ENCODE measurements around the gene ANAPC2. TPM values are rescaled to one million over a fixed set of nuclear protein-coding genes. Genes with fewer than 3 reads are reported as not detected.
A peak's percentile ranks its signal among the peaks of the same experiment; 100 is the strongest.

The ANAPC2 gene, protein sequence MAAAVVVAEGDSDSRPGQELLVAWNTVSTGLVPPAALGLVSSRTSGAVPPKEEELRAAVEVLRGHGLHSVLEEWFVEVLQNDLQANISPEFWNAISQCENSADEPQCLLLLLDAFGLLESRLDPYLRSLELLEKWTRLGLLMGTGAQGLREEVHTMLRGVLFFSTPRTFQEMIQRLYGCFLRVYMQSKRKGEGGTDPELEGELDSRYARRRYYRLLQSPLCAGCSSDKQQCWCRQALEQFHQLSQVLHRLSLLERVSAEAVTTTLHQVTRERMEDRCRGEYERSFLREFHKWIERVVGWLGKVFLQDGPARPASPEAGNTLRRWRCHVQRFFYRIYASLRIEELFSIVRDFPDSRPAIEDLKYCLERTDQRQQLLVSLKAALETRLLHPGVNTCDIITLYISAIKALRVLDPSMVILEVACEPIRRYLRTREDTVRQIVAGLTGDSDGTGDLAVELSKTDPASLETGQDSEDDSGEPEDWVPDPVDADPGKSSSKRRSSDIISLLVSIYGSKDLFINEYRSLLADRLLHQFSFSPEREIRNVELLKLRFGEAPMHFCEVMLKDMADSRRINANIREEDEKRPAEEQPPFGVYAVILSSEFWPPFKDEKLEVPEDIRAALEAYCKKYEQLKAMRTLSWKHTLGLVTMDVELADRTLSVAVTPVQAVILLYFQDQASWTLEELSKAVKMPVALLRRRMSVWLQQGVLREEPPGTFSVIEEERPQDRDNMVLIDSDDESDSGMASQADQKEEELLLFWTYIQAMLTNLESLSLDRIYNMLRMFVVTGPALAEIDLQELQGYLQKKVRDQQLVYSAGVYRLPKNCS
- polyA plus RNA-seq, result 47.0 TPM
- long read RNA-seq, donor 1, partial matches to known transcripts, result 27 of 36 reads
- long read RNA-seq, donor 1, other reads (novel, unspliced or antisense), result 5 of 36 reads
- long read RNA-seq, donor 2, transcript ANAPC2-201 (13 exons, 2,632 nt), result major isoform, 5 of 27 reads
- long read RNA-seq, donor 2, partial matches to known transcripts, result 9 of 27 reads
- long read RNA-seq, donor 2, other reads (novel, unspliced or antisense), result 9 of 27 reads
- long read RNA-seq, donor 3, result 0 reads
- long read RNA-seq, donor 4, partial matches to known transcripts, result 0 of 2 reads
- long read RNA-seq, donor 4, other reads (novel, unspliced or antisense), result 0 of 2 reads
- long read RNA-seq, donor 5, transcript ANAPC2-201 (13 exons, 2,632 nt), result major isoform, 7 of 8 reads
- long read RNA-seq, donor 5, partial matches to known transcripts, result 0 of 8 reads
- long read RNA-seq, donor 5, other reads (novel, unspliced or antisense), result 0 of 8 reads
- long read RNA-seq, donor 6, transcript ANAPC2-201 (13 exons, 2,632 nt), result major isoform, 5 of 311 reads
- long read RNA-seq, donor 6, partial matches to known transcripts, result 303 of 311 reads
- long read RNA-seq, donor 6, other reads (novel, unspliced or antisense), result 0 of 311 reads
- long read RNA-seq, donor 7, partial matches to known transcripts, result 86 of 89 reads
- long read RNA-seq, donor 7, other reads (novel, unspliced or antisense), result 0 of 89 reads
- long read RNA-seq, donor 8, partial matches to known transcripts, result 0 of 7 reads
- long read RNA-seq, donor 8, other reads (novel, unspliced or antisense), result 0 of 7 reads
- long read RNA-seq, donor 9, partial matches to known transcripts, result 0 of 2 reads
- long read RNA-seq, donor 9, other reads (novel, unspliced or antisense), result 0 of 2 reads
- long read RNA-seq, donor 10, partial matches to known transcripts, result 0 of 5 reads
- long read RNA-seq, donor 10, other reads (novel, unspliced or antisense), result 0 of 5 reads
- long read RNA-seq, donor 11, partial matches to known transcripts, result 0 of 49 reads
- long read RNA-seq, donor 11, other reads (novel, unspliced or antisense), result 44 of 49 reads

DNA sequence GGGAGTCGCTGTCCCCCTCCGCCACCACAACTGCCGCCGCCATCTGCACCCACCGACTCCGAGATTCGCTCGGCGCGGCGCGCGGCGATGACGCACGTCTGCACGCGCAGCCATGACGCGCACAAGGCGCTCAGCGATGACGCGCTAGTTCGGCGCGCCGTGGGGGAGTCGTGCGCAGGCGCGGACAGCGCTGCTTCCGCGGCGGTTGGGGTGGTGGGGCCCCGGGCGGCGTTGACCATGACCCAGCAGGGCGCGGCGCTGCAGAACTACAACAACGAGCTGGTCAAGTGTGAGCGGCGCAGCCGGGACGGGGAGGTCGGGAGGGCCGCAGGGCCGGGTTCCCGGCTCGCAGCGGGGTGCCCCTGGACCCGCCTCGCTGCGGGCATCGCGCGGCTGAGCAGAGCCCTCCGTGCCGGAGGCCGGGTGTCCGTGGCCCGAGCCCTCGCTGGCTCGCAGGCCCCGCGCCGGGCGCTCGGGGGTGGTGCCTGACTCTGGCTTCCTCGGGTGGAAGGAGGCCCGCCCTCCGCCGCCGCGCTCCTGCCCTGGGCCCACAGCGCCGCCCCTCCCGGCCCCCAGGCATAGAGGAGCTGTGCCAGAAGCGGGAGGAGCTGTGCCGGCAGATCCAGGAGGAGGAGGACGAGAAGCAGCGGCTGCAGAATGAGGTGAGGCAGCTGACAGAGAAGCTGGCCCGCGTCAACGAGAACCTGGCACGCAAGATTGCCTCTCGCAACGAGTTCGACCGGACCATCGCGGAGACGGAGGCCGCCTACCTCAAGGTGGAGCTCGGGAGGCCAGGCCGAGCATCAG is at the start of gene ANAPC2, which contains the start of gene SSNA1:
Gene ANAPC2 (minus strand): TSS at position 71 of the 807 bp plus-strand sequence. CDS start 28 bp downstream, at position 43.
Gene SSNA1 (plus strand): TSS at position 187 of the 807 bp plus-strand sequence. CDS start 51 bp downstream, at position 238.
- Histone ChIP-seq H3K4me1 (ENCODE audit: control insufficient read depth, insufficient read depth, low read length) (peaks cover 38% of the 10 kb centered on the region), H3K4me3 (ENCODE audit: low read length) (peak within 1 kb of the TSS; percentile 100), H3K27ac (ENCODE audit: low read length) (peak within 1 kb of the TSS; percentile 82), H3K27me3 (ENCODE audit: control insufficient read depth, insufficient read depth, low read length) (no peaks in the 10 kb centered on the region), H3K36me3 (ENCODE audit: control insufficient read depth, insufficient read depth, low read length) (peaks cover 71% of the 10 kb centered on the region), H3K9me3 (ENCODE audit: control insufficient read depth, low read depth, low read length) (no peaks in the 10 kb centered on the region)
- peak; percentile 96 to 98 for DNase-seq
- no CpG with 5 or more reads among the region's 98 CpGs for whole genome bisulfite sequencing (ENCODE audit: insufficient coverage, low lambda C conversion rate)

DNA sequence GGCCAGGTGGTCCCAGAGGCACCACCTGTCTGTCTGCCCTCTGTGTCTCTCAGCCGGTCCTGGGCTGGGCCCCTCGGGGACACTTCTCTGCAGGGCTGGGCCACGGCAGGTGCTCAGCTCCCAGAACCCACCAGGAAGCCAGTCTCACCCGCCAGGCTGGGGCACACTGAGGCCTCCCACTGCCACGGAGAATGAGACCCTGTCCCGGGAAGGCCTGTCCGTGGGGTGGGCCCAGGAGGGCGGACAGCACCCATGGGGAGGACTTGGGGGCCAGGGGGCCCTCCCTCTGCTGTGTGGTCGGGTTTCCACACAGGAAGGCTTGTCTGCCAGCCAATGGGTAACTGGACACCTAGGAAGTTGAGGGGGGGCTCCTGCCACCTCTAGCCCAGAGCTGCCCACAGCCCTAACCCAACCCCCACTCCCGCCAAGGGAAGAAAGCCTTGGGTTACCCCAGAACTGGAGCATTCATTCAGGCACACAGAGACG is 48.6 kb upstream of the ANAPC2 start:
- Histone ChIP-seq H3K4me1 (ENCODE audit: control insufficient read depth, insufficient read depth, low read length) (peaks cover 50% of the 10 kb centered on the region), H3K4me3 (ENCODE audit: low read length) (peak overlapping the region; percentile 60), H3K27ac (ENCODE audit: low read length) (peak overlapping the region; percentile 95), H3K36me3 (ENCODE audit: control insufficient read depth, insufficient read depth, low read length) (peaks cover 15% of the 10 kb centered on the region), H3K27me3 (ENCODE audit: control insufficient read depth, insufficient read depth, low read length) (no peaks in the 10 kb centered on the region), H3K9me3 (ENCODE audit: control insufficient read depth, low read depth, low read length) (peaks cover 24% of the 10 kb centered on the region)
- no peak for DNase-seq
- no CpG with 5 or more reads among the region's 11 CpGs for WGBS (ENCODE audit: insufficient coverage, low lambda C conversion rate)

DNA sequence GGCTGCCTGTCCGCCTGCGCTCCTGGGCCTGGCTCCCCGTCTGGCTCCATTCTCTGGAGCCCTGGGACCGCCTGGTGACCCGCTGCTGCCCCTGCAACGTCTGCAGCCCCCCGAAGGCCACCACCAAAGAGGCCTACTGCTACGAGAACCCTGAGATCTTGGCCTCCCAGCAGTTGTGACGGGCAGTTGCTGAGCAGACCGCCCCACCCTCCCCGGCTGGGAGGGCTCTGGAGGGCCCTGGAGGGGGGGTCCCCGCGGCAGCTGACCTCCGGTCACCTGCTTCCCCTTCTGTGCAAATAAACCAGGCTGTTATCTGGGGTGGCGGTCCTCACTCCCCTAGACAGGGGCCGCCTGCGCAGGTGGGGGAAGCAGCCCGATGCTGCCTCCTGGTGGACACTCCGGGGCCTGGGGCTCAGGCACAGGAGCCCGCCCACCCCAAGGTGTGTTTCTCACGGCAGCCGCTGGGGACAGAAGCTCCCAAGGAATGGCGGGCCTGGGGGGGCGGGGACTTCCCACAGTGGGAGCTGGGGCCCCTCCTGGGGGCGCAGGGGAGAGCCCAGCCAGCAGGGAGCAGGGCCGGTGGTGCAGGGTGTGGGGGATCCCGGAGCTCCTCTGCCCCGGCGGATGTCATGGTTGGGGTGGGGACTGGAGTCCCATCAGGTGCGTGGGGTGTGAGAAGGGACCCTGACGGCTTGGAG is 48.0 kb upstream of the ANAPC2 start:
- H3K9me3 ChIP-seq (ENCODE audit: control insufficient read depth, low read depth, low read length), result peaks cover 24% of the 10 kb centered on the region
- DNase-seq, result peak; percentile 97 to 98
- no CpG with 5 or more reads among the region's 31 CpGs for WGBS (ENCODE audit: insufficient coverage, low lambda C conversion rate)
- H3K4me3 ChIP-seq (ENCODE audit: low read length), result peak overlapping the region; percentile 80
- H3K4me1 ChIP-seq (ENCODE audit: control insufficient read depth, insufficient read depth, low read length), result peaks cover 56% of the 10 kb centered on the region
- H3K36me3 ChIP-seq (ENCODE audit: control insufficient read depth, insufficient read depth, low read length), result peaks cover 18% of the 10 kb centered on the region
- H3K27me3 ChIP-seq (ENCODE audit: control insufficient read depth, insufficient read depth, low read length), result no peaks in the 10 kb centered on the region
- peak overlapping the region; percentile 95 for H3K27ac ChIP-seq (ENCODE audit: low read length)

DNA sequence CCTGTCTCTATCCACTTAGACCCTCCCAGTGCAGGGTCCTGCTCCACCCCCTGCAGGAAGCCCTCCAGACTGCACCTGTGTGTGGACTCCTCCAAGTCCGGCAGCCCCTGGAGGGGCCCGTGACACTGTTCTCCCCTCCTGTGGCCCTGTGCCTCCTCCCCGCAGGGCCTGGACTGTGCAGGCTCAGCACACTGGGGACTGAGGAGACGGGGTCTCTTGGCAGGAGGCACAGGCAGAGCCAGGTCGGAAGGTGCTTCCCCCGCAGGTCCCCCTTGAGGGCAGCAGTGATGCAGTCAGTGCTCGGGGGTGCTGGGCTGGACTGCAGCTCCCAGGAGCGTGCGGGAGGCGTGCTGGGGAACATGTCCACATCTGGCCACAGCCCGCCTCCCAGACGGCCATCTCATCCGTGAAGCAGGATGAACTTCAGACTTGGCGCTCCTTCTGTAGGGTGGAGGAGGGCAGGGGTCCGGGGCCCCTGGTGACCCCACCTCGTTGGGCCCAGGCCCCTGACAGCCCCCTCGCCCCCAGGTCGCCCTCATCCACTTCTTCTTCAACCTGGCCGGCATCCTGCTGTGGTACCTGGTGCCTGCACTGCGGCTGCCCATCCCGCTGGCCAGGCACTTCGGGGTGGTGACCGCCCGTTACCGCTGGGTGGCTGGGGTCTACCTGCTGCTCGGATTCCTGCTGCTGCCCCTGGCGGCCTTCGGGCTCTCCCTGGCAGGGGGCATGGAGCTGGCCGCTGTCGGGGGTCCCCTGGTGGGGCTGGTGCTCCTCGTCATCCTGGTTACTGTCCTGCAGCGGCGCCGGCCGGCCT is 47.3 kb upstream of the ANAPC2 start:
- WGBS (ENCODE audit: insufficient coverage, low lambda C conversion rate), result no CpG with 5 or more reads among the region's 35 CpGs
- peak in 1 of 2 donors; percentile 68 for DNase-seq
- H3K36me3 ChIP-seq (ENCODE audit: control insufficient read depth, insufficient read depth, low read length), result peaks cover 18% of the 10 kb centered on the region
- H3K27ac ChIP-seq (ENCODE audit: low read length), result peak overlapping the region; percentile 95
- H3K4me1 ChIP-seq (ENCODE audit: control insufficient read depth, insufficient read depth, low read length), result peaks cover 63% of the 10 kb centered on the region
- H3K4me3 ChIP-seq (ENCODE audit: low read length), result peak overlapping the region; percentile 80
- peaks cover 24% of the 10 kb centered on the region for H3K9me3 ChIP-seq (ENCODE audit: control insufficient read depth, low read depth, low read length)
- H3K27me3 ChIP-seq (ENCODE audit: control insufficient read depth, insufficient read depth, low read length), result no peaks in the 10 kb centered on the region

DNA sequence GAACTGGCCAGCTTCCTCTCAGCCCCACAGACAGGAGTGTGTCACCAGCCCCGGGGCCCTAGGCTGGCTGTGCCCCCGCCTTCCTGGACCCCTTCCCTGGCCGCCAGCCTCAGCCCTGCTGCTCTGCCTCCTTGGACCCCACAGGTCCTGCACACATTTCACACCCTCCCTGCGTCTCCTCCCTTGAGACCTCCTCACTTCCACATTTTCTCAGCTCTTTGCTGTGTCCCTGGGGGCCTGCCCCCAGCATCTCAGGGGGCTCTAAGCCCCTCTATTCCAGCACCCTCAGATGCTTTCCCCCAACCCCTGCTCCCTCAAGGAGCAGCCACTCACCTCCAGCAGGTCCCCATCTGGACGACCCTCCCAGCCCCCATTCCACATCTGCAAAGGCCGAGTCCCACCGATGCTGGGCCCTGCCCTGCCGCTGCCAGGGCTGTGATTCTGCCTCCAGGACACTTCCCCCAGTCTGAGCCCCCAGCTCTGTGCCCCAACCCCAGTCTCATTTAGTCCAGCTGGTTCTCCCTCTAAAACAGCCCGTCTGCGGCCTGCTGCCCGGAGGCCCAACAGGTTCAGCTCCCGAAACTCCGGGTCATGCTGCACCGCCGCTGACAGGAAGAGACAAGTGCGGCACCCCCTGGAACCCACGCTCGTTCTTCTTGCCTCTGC is 46.5 kb upstream of the ANAPC2 start:
- no peaks in the 10 kb centered on the region for H3K27me3 ChIP-seq (ENCODE audit: control insufficient read depth, insufficient read depth, low read length)
- peak overlapping the region; percentile 80 for H3K4me3 ChIP-seq (ENCODE audit: low read length)
- peaks cover 18% of the 10 kb centered on the region for H3K36me3 ChIP-seq (ENCODE audit: control insufficient read depth, insufficient read depth, low read length)
- WGBS (ENCODE audit: insufficient coverage, low lambda C conversion rate), result no CpG with 5 or more reads among the region's 18 CpGs
- peak overlapping the region; percentile 95 for H3K27ac ChIP-seq (ENCODE audit: low read length)
- peaks cover 71% of the 10 kb centered on the region for H3K4me1 ChIP-seq (ENCODE audit: control insufficient read depth, insufficient read depth, low read length)
- peak in 1 of 2 donors; percentile 28 for DNase-seq
- H3K9me3 ChIP-seq (ENCODE audit: control insufficient read depth, low read depth, low read length), result peaks cover 24% of the 10 kb centered on the region

DNA sequence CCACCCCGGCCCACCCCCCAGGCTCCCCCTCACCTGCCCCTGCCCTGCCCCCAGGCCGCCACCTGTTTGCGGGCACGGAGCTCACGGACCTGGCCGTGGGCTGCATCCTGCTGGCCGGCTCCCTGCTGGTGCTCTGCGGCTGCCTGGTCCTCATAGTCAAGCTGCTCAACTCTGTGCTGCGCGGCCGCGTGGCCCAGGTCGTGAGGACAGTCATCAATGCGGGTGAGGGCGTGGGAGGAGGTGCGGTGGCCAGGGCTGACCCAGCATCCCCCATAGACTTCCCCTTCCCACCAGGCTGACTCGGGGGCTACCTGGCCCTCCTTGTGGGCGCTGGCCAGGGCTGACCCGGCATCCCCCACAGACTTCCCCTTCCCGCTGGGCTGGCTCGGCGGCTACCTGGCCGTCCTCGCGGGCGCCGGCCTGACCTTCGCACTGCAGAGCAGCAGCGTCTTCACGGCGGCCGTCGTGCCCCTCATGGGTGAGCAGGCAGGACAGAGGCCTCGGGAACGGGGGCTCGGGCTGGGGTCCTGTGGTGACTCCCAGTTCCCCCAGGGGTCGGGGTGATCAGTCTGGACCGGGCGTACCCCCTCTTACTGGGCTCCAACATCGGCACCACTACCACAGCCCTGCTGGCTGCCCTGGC is 45.8 kb upstream of the ANAPC2 start:
- peak overlapping the region; percentile 80 for H3K4me3 ChIP-seq (ENCODE audit: low read length)
- WGBS (ENCODE audit: insufficient coverage, low lambda C conversion rate), result no CpG with 5 or more reads among the region's 40 CpGs
- H3K9me3 ChIP-seq (ENCODE audit: control insufficient read depth, low read depth, low read length), result peaks cover 24% of the 10 kb centered on the region
- peak overlapping the region; percentile 95 for H3K27ac ChIP-seq (ENCODE audit: low read length)
- H3K36me3 ChIP-seq (ENCODE audit: control insufficient read depth, insufficient read depth, low read length), result peaks cover 18% of the 10 kb centered on the region
- peaks cover 72% of the 10 kb centered on the region for H3K4me1 ChIP-seq (ENCODE audit: control insufficient read depth, insufficient read depth, low read length)
- no peaks in the 10 kb centered on the region for H3K27me3 ChIP-seq (ENCODE audit: control insufficient read depth, insufficient read depth, low read length)
- DNase-seq, result peak in 1 of 2 donors; percentile 48
